Measurements from ENCODE around the gene DLGAP1.

Gene DLGAP1

DNA sequence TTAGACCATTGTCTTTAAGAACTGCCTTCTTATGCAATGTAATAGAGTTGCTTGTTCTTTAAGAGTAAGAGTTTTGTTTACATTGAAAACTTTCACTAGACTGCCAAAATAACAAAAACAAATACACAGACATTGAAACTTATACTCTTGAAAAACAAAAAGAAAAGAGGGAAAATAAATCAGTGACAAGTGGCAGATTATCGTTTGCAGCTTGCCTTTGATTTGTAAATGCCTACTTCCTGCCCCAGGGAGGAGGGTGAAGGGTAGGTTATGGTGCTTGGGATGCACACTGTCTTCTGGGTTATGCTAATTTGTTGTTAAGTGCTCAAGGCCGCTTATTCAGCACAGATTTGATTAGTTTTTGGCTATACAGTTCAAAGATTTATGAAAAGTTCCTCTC, 806.5 kb downstream of the DLGAP1 start:
- TF ChIP-seq, protein P1, sequence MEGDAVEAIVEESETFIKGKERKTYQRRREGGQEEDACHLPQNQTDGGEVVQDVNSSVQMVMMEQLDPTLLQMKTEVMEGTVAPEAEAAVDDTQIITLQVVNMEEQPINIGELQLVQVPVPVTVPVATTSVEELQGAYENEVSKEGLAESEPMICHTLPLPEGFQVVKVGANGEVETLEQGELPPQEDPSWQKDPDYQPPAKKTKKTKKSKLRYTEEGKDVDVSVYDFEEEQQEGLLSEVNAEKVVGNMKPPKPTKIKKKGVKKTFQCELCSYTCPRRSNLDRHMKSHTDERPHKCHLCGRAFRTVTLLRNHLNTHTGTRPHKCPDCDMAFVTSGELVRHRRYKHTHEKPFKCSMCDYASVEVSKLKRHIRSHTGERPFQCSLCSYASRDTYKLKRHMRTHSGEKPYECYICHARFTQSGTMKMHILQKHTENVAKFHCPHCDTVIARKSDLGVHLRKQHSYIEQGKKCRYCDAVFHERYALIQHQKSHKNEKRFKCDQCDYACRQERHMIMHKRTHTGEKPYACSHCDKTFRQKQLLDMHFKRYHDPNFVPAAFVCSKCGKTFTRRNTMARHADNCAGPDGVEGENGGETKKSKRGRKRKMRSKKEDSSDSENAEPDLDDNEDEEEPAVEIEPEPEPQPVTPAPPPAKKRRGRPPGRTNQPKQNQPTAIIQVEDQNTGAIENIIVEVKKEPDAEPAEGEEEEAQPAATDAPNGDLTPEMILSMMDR (IDR thresholded peaks at IDR 0.05; ENCODE audit: poor library complexity, severe bottlenecking): no peak
- H3K4me3 ChIP-seq (ENCODE audit: severe bottlenecking): no peak overlapping the region
- DNase-seq (ENCODE audit: low spot score) (no peak), ATAC-seq (ENCODE audit: low read depth) (no peak)
- H3K9me3 ChIP-seq (ENCODE audit: severe bottlenecking): no peaks in the 10 kb centered on the region
- peaks cover 34% of the 10 kb centered on the region for H3K4me1 ChIP-seq (ENCODE audit: insufficient read depth, poor library complexity, severe bottlenecking)
- H3K36me3 ChIP-seq (ENCODE audit: low read depth): no peaks in the 10 kb centered on the region
- no peaks in the 10 kb centered on the region for H3K27me3 ChIP-seq (ENCODE audit: insufficient read depth, poor library complexity, severe bottlenecking)
- H3K27ac ChIP-seq (ENCODE audit: poor library complexity, severe bottlenecking): no peak overlapping the region

DNA sequence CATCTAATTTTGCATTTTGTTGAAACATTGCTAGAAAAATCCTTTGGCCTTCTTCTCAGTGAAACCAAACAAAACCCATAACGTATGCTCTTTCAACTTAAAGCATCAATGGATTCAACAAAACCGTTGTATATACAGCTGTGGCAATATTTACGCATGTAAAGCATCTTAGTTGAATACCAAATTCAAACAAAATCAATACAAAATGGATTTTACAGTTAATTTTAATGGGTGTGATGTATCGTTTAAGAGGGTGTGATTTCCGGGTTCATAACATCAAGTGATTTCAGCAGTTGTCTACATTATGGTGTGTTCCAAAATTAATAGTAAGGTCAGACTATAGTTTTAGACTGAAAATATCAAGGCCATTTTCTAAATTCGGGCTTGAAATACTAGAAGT, 806.9 kb downstream of the DLGAP1 start:
- Histone ChIP-seq H3K4me1 (ENCODE audit: insufficient read depth, poor library complexity, severe bottlenecking) (peaks cover 29% of the 10 kb centered on the region), H3K27me3 (ENCODE audit: insufficient read depth, poor library complexity, severe bottlenecking) (no peaks in the 10 kb centered on the region), H3K9me3 (ENCODE audit: severe bottlenecking) (no peaks in the 10 kb centered on the region), H3K4me3 (ENCODE audit: severe bottlenecking) (no peak overlapping the region), H3K27ac (ENCODE audit: poor library complexity, severe bottlenecking) (no peak overlapping the region), H3K36me3 (ENCODE audit: low read depth) (no peaks in the 10 kb centered on the region)
- TF ChIP-seq, protein P1 (IDR thresholded peaks at IDR 0.05; ENCODE audit: poor library complexity, severe bottlenecking): no peak
- no peak for ATAC-seq (ENCODE audit: low read depth)
- DNase-seq (ENCODE audit: low spot score): no peak

GRCh38 chr18:3647636-3648035, 807.5 kb downstream of the DLGAP1 start:
- DNase-seq (ENCODE audit: low spot score) (no peak), ATAC-seq (ENCODE audit: low read depth) (no peak)
- TF ChIP-seq, protein P1 (IDR thresholded peaks at IDR 0.05; ENCODE audit: poor library complexity, severe bottlenecking): no peak
- no peaks in the 10 kb centered on the region for H3K9me3 ChIP-seq (ENCODE audit: severe bottlenecking)
- H3K27me3 ChIP-seq (ENCODE audit: insufficient read depth, poor library complexity, severe bottlenecking): no peaks in the 10 kb centered on the region
- H3K4me3 ChIP-seq (ENCODE audit: severe bottlenecking): no peak overlapping the region
- H3K36me3 ChIP-seq (ENCODE audit: low read depth): no peaks in the 10 kb centered on the region
- H3K4me1 ChIP-seq (ENCODE audit: insufficient read depth, poor library complexity, severe bottlenecking): peaks cover 26% of the 10 kb centered on the region
- no peak overlapping the region for H3K27ac ChIP-seq (ENCODE audit: poor library complexity, severe bottlenecking)

DNA sequence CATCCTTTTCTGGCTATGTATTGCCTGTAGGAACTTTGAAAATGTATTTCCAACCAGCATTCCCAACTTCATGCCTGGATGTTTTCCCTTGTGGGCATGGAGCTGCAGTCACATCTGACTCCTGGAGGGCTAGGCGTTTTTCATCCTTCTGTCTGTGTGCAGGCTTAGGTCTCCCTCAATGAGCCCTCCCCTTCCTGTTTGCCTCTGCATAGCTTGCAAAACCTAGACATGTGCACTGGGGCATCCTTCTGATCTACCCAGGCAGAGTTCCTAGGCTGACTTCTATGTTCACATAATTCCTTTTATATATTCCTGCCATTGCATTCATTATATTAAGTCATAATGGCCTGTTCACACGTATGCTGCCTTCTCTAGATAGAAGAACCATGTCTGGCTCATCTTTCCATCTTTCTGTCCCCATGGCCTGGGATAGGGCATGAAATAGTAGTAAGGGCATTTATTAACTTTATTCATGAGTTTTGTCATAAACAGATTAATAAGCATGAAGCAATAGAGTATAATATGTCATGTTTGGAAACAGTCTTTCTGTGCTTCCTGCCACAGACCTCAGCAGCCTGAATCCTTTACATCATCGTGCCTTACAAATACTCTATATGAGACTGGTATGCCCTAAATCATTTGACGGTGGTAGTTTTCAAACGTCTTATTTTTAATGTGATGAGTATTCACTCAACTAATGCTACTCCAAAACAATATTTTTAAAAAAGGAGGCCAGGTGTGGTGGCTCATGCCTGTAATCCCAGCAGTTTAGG, 809.5 kb downstream of the DLGAP1 start:
- no peak overlapping the region for H3K27ac ChIP-seq (ENCODE audit: poor library complexity, severe bottlenecking)
- no peak for ATAC-seq (ENCODE audit: low read depth)

More for the DNA sequence above, 809.5 kb downstream of the DLGAP1 start:
- Histone ChIP-seq H3K4me3 (ENCODE audit: severe bottlenecking) (no peak overlapping the region), H3K9me3 (ENCODE audit: severe bottlenecking) (no peaks in the 10 kb centered on the region), H3K36me3 (ENCODE audit: low read depth) (no peaks in the 10 kb centered on the region), H3K27me3 (ENCODE audit: insufficient read depth, poor library complexity, severe bottlenecking) (no peaks in the 10 kb centered on the region), H3K4me1 (ENCODE audit: insufficient read depth, poor library complexity, severe bottlenecking) (peaks cover 15% of the 10 kb centered on the region)
- no peak for DNase-seq (ENCODE audit: low spot score)
- TF ChIP-seq, protein P1 (IDR thresholded peaks at IDR 0.05; ENCODE audit: poor library complexity, severe bottlenecking): no peak

Data from RWPE2 (cell line).